HepG2 (cell line): ENCODE results near the gene SYT1. TPM values are rescaled to one million over a fixed set of nuclear protein-coding genes. Genes with fewer than 3 reads are reported as not detected.

ENCODE experiments used
- ATAC-seq: fragments of 200-7000 bp; cut with Tn5 transposase; 3 replicates; pipeline ENCODE4 v1.9.1; 2020; ENCODE audit warnings: mild to moderate bottlenecking, moderate library complexity
- BruUV-seq: library from RNA; stranded (reverse); fragments of 400-500 nt; replicated peaks from 2 replicates; lab custom pipeline; 2021; lab: Mats Ljungman, UMichigan
- CTCF ChIA-PET: fragments of 300-600 bp; formaldehyde crosslinking; extraction: SDS; loops from one replicate; lab custom pipeline; 2021; ENCODE audit warnings: low total read pairs, inconsistent platforms, low intra/inter-chr PET ratio; lab: Yijun Ruan, JAX
- POLR2A ChIA-PET: fragments of 350-600 bp; sonication (Branson Sonifier 250); formaldehyde crosslinking; loops from one replicate; lab custom pipeline; 2020; ENCODE audit warnings: antibody characterized with exemption, inconsistent platforms; lab: Yijun Ruan, JAX
- DNase-seq: peaks from one replicate; pipeline ENCODE4 v3.0.0-alpha.2; 2015; ENCODE audit warnings: low spot score
- FAIRE-seq: peaks from 3 replicates; lab custom pipeline; 2011; peaks lifted over from hg19 to GRCh38; lab: Jason Lieb, UNC
- H2AFZ ChIP-seq: one replicate; pipeline ENCODE4 v1.6.1; 2011; ENCODE audit warnings: low read length, inconsistent platforms
- H3K27ac ChIP-seq: fragments of 300-600 bp; 3 replicates; pipeline ENCODE4 v1.8.0; 2011; ENCODE audit warnings: mixed run types, mild to moderate bottlenecking, mixed read lengths, low read length, inconsistent platforms; ENCODE audit not compliant: insufficient read depth; ENCODE audit errors: extremely low read length
- H3K27me3 ChIP-seq, 2 experiments: fragments of 200-600 bp in 1 of 2; 2 replicates in 1 of 2; 3 replicates in 1 of 2; pipeline versions ENCODE4 v1.6.0 to v1.8.0; 2011; ENCODE audit warnings: low read length in 2 of 2, mild to moderate bottlenecking in 2 of 2, moderate library complexity in 2 of 2, inconsistent platforms in 1 of 2; ENCODE audit not compliant: insufficient read depth in 2 of 2, control insufficient read depth in 1 of 2
- H3K36me3 ChIP-seq, 2 experiments: fragments of 200-600 bp in 1 of 2; replicated peaks in 1 of 2; 2 replicates in 1 of 2; 3 replicates in 1 of 2; pipeline versions ENCODE4 v1.5.1 to v1.8.0; 2011; ENCODE audit warnings: low read length in 2 of 2, inconsistent platforms in 1 of 2; ENCODE audit not compliant: insufficient read depth in 2 of 2, control insufficient read depth in 1 of 2
- H3K4me1 ChIP-seq: 2 replicates; pipeline ENCODE4 v1.5.1; 2012; ENCODE audit warnings: low read length, inconsistent platforms; ENCODE audit not compliant: insufficient read depth
- H3K4me2 ChIP-seq: 2 replicates; pipeline ENCODE4 v1.6.0; 2011; ENCODE audit warnings: low read depth, low read length, inconsistent platforms
- H3K4me3 ChIP-seq, 3 experiments: fragments of 200-600 bp in 1 of 3; sonication (generic), shearing (Covaris generic) in 1 of 3; replicated peaks in 1 of 3; 2 replicates each; pipeline ENCODE4 v1.5.1; 2011 to 2016; ENCODE audit warnings: low read length in 3 of 3, inconsistent platforms in 2 of 3, low read depth in 2 of 3, mild to moderate bottlenecking in 2 of 3, control low read depth in 1 of 3, mixed read lengths in 1 of 3; ENCODE audit not compliant: insufficient read depth in 1 of 3
- H3K79me2 ChIP-seq: one replicate; pipeline ENCODE4 v1.6.1; 2011; ENCODE audit warnings: low read length, inconsistent platforms; ENCODE audit not compliant: insufficient read depth
- H3K9ac ChIP-seq: 2 replicates; pipeline ENCODE4 v1.6.0; 2011; ENCODE audit warnings: mild to moderate bottlenecking, low read depth, low read length, inconsistent platforms; ENCODE audit not compliant: insufficient read depth
- H3K9me3 ChIP-seq: 2 replicates; pipeline ENCODE4 v1.5.1; 2012; ENCODE audit warnings: mild to moderate bottlenecking, low read length
- H4K20me1 ChIP-seq: 2 replicates; pipeline ENCODE4 v1.6.0; 2011; ENCODE audit warnings: inconsistent platforms, mild to moderate bottlenecking, low read length, moderate library complexity; ENCODE audit not compliant: insufficient read depth
- ELF3 ChIP-seq: IDR thresholded peaks from 2 replicates; pipeline ENCODE4 v1.6.1; 2016; ENCODE audit warnings: missing genetic modification reagents, missing compliant biosample characterization
- KAT7 ChIP-seq: IDR thresholded peaks from 2 replicates; pipeline ENCODE4 v1.6.1; 2018; ENCODE audit warnings: borderline replicate concordance, missing compliant biosample characterization
- PHF21A ChIP-seq: sonication (generic); formaldehyde crosslinking; IDR thresholded peaks from 2 replicates; pipeline ENCODE4 v1.5.0; 2020; ENCODE audit warnings: mild to moderate bottlenecking, missing genetic modification reagents
- ZNF20 ChIP-seq: sonication (generic); formaldehyde crosslinking; IDR thresholded peaks from 2 replicates; pipeline ENCODE4 v1.4.0; 2020; ENCODE audit warnings: mild to moderate bottlenecking, moderate library complexity, missing genetic modification reagents
- ZNF510 ChIP-seq: sonication (generic); formaldehyde crosslinking; IDR thresholded peaks from 2 replicates; pipeline ENCODE4 v1.4.0; 2020; ENCODE audit warnings: low read depth, mild to moderate bottlenecking, missing genetic modification reagents
- ZNF780A ChIP-seq: sonication (generic); formaldehyde crosslinking; IDR thresholded peaks from 2 replicates; pipeline ENCODE4 v1.8.0; 2022; ENCODE audit warnings: mild to moderate bottlenecking, missing genetic modification reagents, moderate library complexity
- WGBS: methylation state at CpG from one replicate; pipeline ENCODE4 v1.1.6; 2017; ENCODE audit warnings: low lambda C conversion rate; 5-methylcytosine and 5-hydroxymethylcytosine counted together
- in situ Hi-C: cut with HindIII; loops from 2 replicates; pipeline ENCODE4 v1.10.0; 2017; ENCODE audit warnings: low pct_unique_long_range_greater_than_20kb; ENCODE audit not compliant: extremely low pct_ligation_motif_present
- intact Hi-C: fragments of 100-400 bp; cut with micrococcal nuclease; formaldehyde crosslinking; loops from one replicate; pipeline ENCODE4 v1.10.0; 2022; ENCODE audit not compliant: unreplicated experiment
- polyA plus RNA-seq, 8 experiments: library from polyadenylated mRNA; depleted of rRNA in 3 of 8; stranded (reverse) in 7 of 8; unstranded in 1 of 8; fragments of >200 nt; fragmentation: Illumina TruSeq in 4 of 8; extraction: Trizol in 4 of 8; gene quantifications; 2 replicates each; pipeline versions ENCODE4 v1.2.1 to v1.2.3, GENCODE V29; 2011 to 2016; ENCODE audit warnings: low read depth in 4 of 8, missing spikeins in 1 of 8, mixed read lengths in 1 of 8; ENCODE audit not compliant: insufficient read depth in 1 of 8
- total RNA-seq, 5 experiments: library from RNA; depleted of rRNA; stranded (reverse); fragments of >200 nt; fragmentation: Illumina TruSeq; extraction: Trizol; gene quantifications; 2 replicates each; pipeline ENCODE4 v1.2.3, GENCODE V29; 2016; ENCODE audit warnings: low read depth in 1 of 5
- TF ChIP-seq, protein P1 (sequence below): sonication (generic); formaldehyde crosslinking; IDR thresholded peaks from 2 replicates; pipeline ENCODE4 v1.4.0; 2020; ENCODE audit warnings: mild to moderate bottlenecking, low read depth, missing genetic modification reagents
- TF ChIP-seq, protein P2 (sequence below): IDR thresholded peaks from 2 replicates; pipeline ENCODE4 v1.6.1; 2016; ENCODE audit warnings: mild to moderate bottlenecking
- TF ChIP-seq, protein P3 (sequence below): sonication (generic); formaldehyde crosslinking; IDR thresholded peaks from 2 replicates; pipeline ENCODE4 v1.4.0; 2020; ENCODE audit warnings: mild to moderate bottlenecking, missing genetic modification reagents
- TF ChIP-seq, protein P4 (sequence below): IDR thresholded peaks from 2 replicates; pipeline ENCODE4 v1.6.1; 2012; ENCODE audit warnings: low read length, improper control_type of control experiment
- TF ChIP-seq, protein P5 (sequence below): sonication (generic); formaldehyde crosslinking; IDR thresholded peaks from 2 replicates; pipeline ENCODE4 v1.5.0; 2020; ENCODE audit warnings: mild to moderate bottlenecking, low read depth, missing genetic modification reagents, borderline replicate concordance
- TF ChIP-seq, protein P6 (sequence below): sonication (generic); formaldehyde crosslinking; conservative IDR thresholded peaks from 2 replicates; pipeline ENCODE4 v1.8.0; 2022; ENCODE audit warnings: mild to moderate bottlenecking, moderate library complexity, missing genetic modification reagents

SYT1 gene
- total and polyA plus RNA-seq, 2 of the 13 experiments (the other 11 are each of a cell fraction or from before 2014, with no cell fraction given) = not detected

DNA sequence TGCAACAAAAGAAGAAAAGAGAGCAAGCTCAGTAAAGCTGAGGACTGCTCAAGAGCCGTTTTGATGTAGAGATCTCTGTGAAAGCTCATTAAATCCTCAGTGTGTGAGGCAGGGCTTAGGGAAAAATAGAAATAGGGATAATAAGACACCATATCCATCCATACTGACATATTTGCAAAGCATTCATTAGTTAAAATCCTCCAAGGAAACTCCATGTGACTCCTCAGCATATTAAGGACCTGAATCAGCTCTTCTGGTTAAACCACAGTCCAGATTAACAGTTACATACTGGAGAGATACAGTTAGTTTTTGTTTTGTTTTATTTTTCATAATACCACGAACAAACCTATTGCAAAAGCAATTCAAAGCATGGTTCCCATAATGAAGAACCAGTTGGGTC, 538.0 kb downstream of the SYT1 start (continued):
- TF ChIP-seq, protein P1, sequence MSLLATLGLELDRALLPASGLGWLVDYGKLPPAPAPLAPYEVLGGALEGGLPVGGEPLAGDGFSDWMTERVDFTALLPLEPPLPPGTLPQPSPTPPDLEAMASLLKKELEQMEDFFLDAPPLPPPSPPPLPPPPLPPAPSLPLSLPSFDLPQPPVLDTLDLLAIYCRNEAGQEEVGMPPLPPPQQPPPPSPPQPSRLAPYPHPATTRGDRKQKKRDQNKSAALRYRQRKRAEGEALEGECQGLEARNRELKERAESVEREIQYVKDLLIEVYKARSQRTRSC (CRISPR knock-in tag) = no peak
- TF ChIP-seq ZNF510 (CRISPR knock-in tag) (no peak), ZNF20 (CRISPR knock-in tag) (no peak), PHF21A (CRISPR knock-in tag) (no peak)
- TF ChIP-seq, protein P2, sequence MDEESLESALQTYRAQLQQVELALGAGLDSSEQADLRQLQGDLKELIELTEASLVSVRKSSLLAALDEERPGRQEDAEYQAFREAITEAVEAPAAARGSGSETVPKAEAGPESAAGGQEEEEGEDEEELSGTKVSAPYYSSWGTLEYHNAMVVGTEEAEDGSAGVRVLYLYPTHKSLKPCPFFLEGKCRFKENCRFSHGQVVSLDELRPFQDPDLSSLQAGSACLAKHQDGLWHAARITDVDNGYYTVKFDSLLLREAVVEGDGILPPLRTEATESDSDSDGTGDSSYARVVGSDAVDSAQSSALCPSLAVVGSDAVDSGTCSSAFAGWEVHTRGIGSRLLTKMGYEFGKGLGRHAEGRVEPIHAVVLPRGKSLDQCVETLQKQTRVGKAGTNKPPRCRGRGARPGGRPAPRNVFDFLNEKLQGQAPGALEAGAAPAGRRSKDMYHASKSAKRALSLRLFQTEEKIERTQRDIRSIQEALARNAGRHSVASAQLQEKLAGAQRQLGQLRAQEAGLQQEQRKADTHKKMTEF (CRISPR knock-in tag) = no peak

DNA sequence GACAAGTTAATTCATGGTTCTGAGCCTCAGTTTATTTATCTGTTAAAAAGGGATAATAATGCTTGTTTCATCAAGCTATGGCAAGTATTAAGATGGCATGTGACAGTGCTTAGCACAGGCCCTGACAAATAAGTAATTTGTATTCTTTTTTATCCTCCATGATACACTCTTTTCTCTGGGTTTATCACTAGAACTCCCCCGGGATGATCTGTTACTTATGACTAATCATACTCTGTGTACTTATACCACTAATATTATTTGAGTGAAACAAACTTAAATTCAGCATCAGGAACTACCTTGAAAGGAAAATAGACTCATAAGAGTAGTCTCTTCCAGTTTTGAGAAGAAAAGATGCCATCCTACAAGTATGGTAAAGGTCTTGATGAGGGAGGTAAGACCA, 542.4 kb downstream of the SYT1 start:
- in situ Hi-C loops = loop anchor here (5.0 to 10.0 kb wide), 2 partner anchors 778 to 860 kb away; no protein-coding TSS in a partner anchor
- ChIA-PET CTCF (interaction anchor here (1.8 to 2.1 kb wide), 2 partner anchors 331 to 863 kb away, joined by 7 to 14 read pairs; no protein-coding TSS in a partner anchor), POLR2A (no interaction called here)
- Histone ChIP-seq H3K9me3 (no peaks in the 10 kb centered on the region), H3K9ac (no peak overlapping the region), H3K4me1 (peaks cover 8% of the 10 kb centered on the region; the same call in 1 of the 2 replicates), H3K4me2 (no peak overlapping the region), H3K27me3 (no peaks in the 10 kb centered on the region), H3K36me3 (no peaks in the 10 kb centered on the region), H3K79me2 (no peaks in the 10 kb centered on the region), H3K4me3 (no peak overlapping the region), H4K20me1 (no peaks in the 10 kb centered on the region), H3K27ac (no peak overlapping the region), H2AFZ (no peak overlapping the region)
- FAIRE-seq = no peak
- no peak for ATAC-seq
- 0% methylated on average over 1 of the region's 1 CpG for WGBS
- DNase-seq = no peak
- intact Hi-C loops = loop anchor here (5.0 kb wide), 1 partner anchor 585 kb away; no protein-coding TSS in a partner anchor
- BruUV-seq = no TSS peak
- TF ChIP-seq ZNF780A (no peak), ELF3 (CRISPR knock-in tag) (no peak), KAT7 (CRISPR knock-in tag) (no peak)
- TF ChIP-seq, protein P3, sequence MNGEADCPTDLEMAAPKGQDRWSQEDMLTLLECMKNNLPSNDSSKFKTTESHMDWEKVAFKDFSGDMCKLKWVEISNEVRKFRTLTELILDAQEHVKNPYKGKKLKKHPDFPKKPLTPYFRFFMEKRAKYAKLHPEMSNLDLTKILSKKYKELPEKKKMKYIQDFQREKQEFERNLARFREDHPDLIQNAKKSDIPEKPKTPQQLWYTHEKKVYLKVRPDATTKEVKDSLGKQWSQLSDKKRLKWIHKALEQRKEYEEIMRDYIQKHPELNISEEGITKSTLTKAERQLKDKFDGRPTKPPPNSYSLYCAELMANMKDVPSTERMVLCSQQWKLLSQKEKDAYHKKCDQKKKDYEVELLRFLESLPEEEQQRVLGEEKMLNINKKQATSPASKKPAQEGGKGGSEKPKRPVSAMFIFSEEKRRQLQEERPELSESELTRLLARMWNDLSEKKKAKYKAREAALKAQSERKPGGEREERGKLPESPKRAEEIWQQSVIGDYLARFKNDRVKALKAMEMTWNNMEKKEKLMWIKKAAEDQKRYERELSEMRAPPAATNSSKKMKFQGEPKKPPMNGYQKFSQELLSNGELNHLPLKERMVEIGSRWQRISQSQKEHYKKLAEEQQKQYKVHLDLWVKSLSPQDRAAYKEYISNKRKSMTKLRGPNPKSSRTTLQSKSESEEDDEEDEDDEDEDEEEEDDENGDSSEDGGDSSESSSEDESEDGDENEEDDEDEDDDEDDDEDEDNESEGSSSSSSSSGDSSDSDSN (CRISPR knock-in tag) = no peak
- TF ChIP-seq, protein P4, sequence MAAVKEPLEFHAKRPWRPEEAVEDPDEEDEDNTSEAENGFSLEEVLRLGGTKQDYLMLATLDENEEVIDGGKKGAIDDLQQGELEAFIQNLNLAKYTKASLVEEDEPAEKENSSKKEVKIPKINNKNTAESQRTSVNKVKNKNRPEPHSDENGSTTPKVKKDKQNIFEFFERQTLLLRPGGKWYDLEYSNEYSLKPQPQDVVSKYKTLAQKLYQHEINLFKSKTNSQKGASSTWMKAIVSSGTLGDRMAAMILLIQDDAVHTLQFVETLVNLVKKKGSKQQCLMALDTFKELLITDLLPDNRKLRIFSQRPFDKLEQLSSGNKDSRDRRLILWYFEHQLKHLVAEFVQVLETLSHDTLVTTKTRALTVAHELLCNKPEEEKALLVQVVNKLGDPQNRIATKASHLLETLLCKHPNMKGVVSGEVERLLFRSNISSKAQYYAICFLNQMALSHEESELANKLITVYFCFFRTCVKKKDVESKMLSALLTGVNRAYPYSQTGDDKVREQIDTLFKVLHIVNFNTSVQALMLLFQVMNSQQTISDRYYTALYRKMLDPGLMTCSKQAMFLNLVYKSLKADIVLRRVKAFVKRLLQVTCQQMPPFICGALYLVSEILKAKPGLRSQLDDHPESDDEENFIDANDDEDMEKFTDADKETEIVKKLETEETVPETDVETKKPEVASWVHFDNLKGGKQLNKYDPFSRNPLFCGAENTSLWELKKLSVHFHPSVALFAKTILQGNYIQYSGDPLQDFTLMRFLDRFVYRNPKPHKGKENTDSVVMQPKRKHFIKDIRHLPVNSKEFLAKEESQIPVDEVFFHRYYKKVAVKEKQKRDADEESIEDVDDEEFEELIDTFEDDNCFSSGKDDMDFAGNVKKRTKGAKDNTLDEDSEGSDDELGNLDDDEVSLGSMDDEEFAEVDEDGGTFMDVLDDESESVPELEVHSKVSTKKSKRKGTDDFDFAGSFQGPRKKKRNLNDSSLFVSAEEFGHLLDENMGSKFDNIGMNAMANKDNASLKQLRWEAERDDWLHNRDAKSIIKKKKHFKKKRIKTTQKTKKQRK = no peak
- TF ChIP-seq, protein P5, sequence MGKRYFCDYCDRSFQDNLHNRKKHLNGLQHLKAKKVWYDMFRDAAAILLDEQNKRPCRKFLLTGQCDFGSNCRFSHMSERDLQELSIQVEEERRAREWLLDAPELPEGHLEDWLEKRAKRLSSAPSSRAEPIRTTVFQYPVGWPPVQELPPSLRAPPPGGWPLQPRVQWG = no peak
- TF ChIP-seq, protein P6, sequence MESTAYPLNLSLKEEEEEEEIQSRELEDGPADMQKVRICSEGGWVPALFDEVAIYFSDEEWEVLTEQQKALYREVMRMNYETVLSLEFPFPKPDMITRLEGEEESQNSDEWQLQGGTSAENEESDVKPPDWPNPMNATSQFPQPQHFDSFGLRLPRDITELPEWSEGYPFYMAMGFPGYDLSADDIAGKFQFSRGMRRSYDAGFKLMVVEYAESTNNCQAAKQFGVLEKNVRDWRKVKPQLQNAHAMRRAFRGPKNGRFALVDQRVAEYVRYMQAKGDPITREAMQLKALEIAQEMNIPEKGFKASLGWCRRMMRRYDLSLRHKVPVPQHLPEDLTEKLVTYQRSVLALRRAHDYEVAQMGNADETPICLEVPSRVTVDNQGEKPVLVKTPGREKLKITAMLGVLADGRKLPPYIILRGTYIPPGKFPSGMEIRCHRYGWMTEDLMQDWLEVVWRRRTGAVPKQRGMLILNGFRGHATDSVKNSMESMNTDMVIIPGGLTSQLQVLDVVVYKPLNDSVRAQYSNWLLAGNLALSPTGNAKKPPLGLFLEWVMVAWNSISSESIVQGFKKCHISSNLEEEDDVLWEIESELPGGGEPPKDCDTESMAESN = no peak
